SK-N-SH treated with all-trans-retinoic acid at 6 μM for 48 hours (cell line): ENCODE results near the gene FOXP4.

Experiments used
- CREB5 ChIP-seq: fragments of 250-450 bp; sonication (Bioruptor Pico); IDR thresholded peaks from 2 replicates; pipeline ENCODE4 v1.5.1; 2020; ENCODE audit warnings: low read depth, mild to moderate bottlenecking, moderate library complexity
- GLIS3 ChIP-seq: fragments of 250-450 bp; sonication (Bioruptor Pico); IDR thresholded peaks from 2 replicates; pipeline ENCODE4 v1.5.0; 2020; ENCODE audit warnings: mild to moderate bottlenecking, moderate library complexity
- ISL1 ChIP-seq: fragments of 250-450 bp; sonication (Bioruptor Pico); IDR thresholded peaks from 2 replicates; pipeline ENCODE4 v2.1.2; 2022; ENCODE audit warnings: mild to moderate bottlenecking, moderate library complexity
- OSR1 ChIP-seq: fragments of 250-450 bp; sonication (Bioruptor Pico); IDR thresholded peaks from 2 replicates; pipeline ENCODE4 v1.8.0; 2022; ENCODE audit warnings: moderate library complexity, mild to moderate bottlenecking, inconsistent platforms
- PATZ1 ChIP-seq: fragments of 250-450 bp; sonication (Bioruptor Pico); IDR thresholded peaks from 2 replicates; pipeline ENCODE4 v1.8.0; 2020; ENCODE audit warnings: mild to moderate bottlenecking, moderate library complexity, borderline replicate concordance
- POU6F1 ChIP-seq: fragments of 250-450 bp; sonication (Bioruptor Pico); IDR thresholded peaks from 2 replicates; pipeline ENCODE4 v1.8.0; 2021; ENCODE audit warnings: low read depth, mild to moderate bottlenecking, moderate library complexity, borderline replicate concordance
- TCF4 ChIP-seq: fragments of 250-450 bp; sonication (Bioruptor Pico); IDR thresholded peaks from 2 replicates; pipeline ENCODE4 v1.8.0; 2021; ENCODE audit warnings: mild to moderate bottlenecking, moderate library complexity, borderline replicate concordance
- TOX ChIP-seq: fragments of 250-450 bp; sonication (Bioruptor Pico); IDR thresholded peaks from 2 replicates; pipeline ENCODE4 v1.8.0; 2021; ENCODE audit warnings: mild to moderate bottlenecking, moderate library complexity, borderline replicate concordance
- TSHZ2 ChIP-seq: fragments of 250-450 bp; sonication (Bioruptor Pico); IDR thresholded peaks from 2 replicates; pipeline ENCODE4 v1.5.0; 2020; ENCODE audit warnings: mild to moderate bottlenecking, moderate library complexity
- ZC3H10 ChIP-seq: fragments of 250-450 bp; sonication (Bioruptor Pico); IDR thresholded peaks from 2 replicates; pipeline ENCODE4 v1.5.1; 2021; ENCODE audit warnings: mild to moderate bottlenecking, moderate library complexity
- ZFP3 ChIP-seq: fragments of 250-450 bp; sonication (Bioruptor Pico); IDR thresholded peaks from 2 replicates; pipeline ENCODE4 v1.5.0; 2020; ENCODE audit warnings: mild to moderate bottlenecking, moderate library complexity
- ZNF8 ChIP-seq: fragments of 450-650 bp; formaldehyde crosslinking; IDR thresholded peaks from 2 replicates; pipeline ENCODE4 v1.5.0; 2020; ENCODE audit warnings: mild to moderate bottlenecking, moderate library complexity

- TF ChIP-seq OSR1 (CRISPR knock-in tag) (no peak), ZNF8 (CRISPR knock-in tag) (no peak), TSHZ2 (CRISPR knock-in tag) (no peak), TCF4 (no peak), TOX (CRISPR knock-in tag) (no peak), ZFP3 (CRISPR knock-in tag) (no peak), POU6F1 (CRISPR knock-in tag) (no peak), CREB5 (CRISPR knock-in tag) (no peak), ISL1 (no peak), PATZ1 (CRISPR knock-in tag) (no peak), ZC3H10 (CRISPR knock-in tag) (no peak), GLIS3 (no peak)
These were observed 30.5 kb downstream of the FOXP4 start for GRCh38 chr6:41576667-41577066.
